GM12878 (cell line): Measurements from ENCODE around the gene INO80C. TPM values are rescaled to one million over a fixed set of nuclear protein-coding genes. Genes with fewer than 3 reads are reported as not detected.

ENCODE experiments used
- ATAC-seq: fragments of 200-7000 bp; cut with Tn5 transposase; 3 replicates; pipeline ENCODE4 v1.9.1; 2020; ENCODE audit warnings: mild to moderate bottlenecking, moderate library complexity
- BruUV-seq: library from RNA; stranded (reverse); fragments of 400-500 nt; replicated peaks from 2 replicates; lab custom pipeline; 2021; lab: Mats Ljungman, UMichigan
- CTCF ChIA-PET: fragments of 300-600 bp; sonication (Branson Sonifier 250); formaldehyde crosslinking; extraction: SDS; loops from one replicate; lab custom pipeline; 2021; ENCODE audit warnings: inconsistent platforms; lab: Yijun Ruan, JAX
- POLR2A ChIA-PET: fragments of 350-600 bp; formaldehyde crosslinking; extraction: SDS; loops from one replicate; lab custom pipeline; 2021; ENCODE audit warnings: inconsistent platforms; lab: Charles Lee
- RAD21 ChIA-PET: fragments of 300-600 bp; sonication (Branson Sonifier 250); formaldehyde crosslinking; loops from one replicate; lab custom pipeline; 2023; ENCODE audit warnings: antibody characterized with exemption; ENCODE audit not compliant: unreplicated experiment; lab: Charles Lee
- SMC1A ChIA-PET: fragments of 300-600 bp; sonication (Branson Sonifier 250); formaldehyde crosslinking; loops from one replicate; lab custom pipeline; 2023; ENCODE audit not compliant: unreplicated experiment, uncharacterized antibody; lab: Charles Lee
- DNase-seq: peaks from one replicate; pipeline ENCODE4 v3.0.0-alpha.2; 2011; ENCODE audit warnings: low read depth, low spot score
- FAIRE-seq: peaks from 3 replicates; lab custom pipeline; 2011; peaks lifted over from hg19 to GRCh38; lab: Jason Lieb, UNC
- H2AFZ ChIP-seq: 2 replicates; pipeline ENCODE4 v1.6.0; 2011; ENCODE audit warnings: low read depth, low read length, control low read depth; ENCODE audit not compliant: control insufficient read depth
- H3K27ac ChIP-seq: 2 replicates; pipeline ENCODE4 v1.5.1; 2011; ENCODE audit warnings: control low read depth; ENCODE audit not compliant: control insufficient read depth, insufficient read depth
- H3K27me3 ChIP-seq, 2 experiments: replicated peaks in 1 of 2; 2 replicates each; pipeline versions ENCODE4 v1.6.0 to v1.6.1; 2011; ENCODE audit warnings: low read length in 1 of 2; ENCODE audit not compliant: control insufficient read depth in 2 of 2, insufficient read depth in 2 of 2
- H3K36me3 ChIP-seq, 2 experiments: 2 replicates each; pipeline ENCODE4 v1.5.1; 2011; ENCODE audit warnings: low read length in 1 of 2; ENCODE audit not compliant: control insufficient read depth in 2 of 2, insufficient read depth in 2 of 2
- H3K4me1 ChIP-seq: 2 replicates; pipeline ENCODE4 v1.6.1; 2011; ENCODE audit warnings: mild to moderate bottlenecking, low read length, moderate library complexity, mixed read lengths; ENCODE audit not compliant: control insufficient read depth, insufficient read depth
- H3K4me2 ChIP-seq: 2 replicates; pipeline ENCODE4 v1.6.0; 2011; ENCODE audit warnings: control low read depth; ENCODE audit not compliant: control insufficient read depth, insufficient read depth
- H3K4me3 ChIP-seq: fragments of 200-600 bp; sonication (generic); 2 replicates; pipeline ENCODE4 v1.5.1; 2016
- H3K79me2 ChIP-seq: 2 replicates; pipeline ENCODE4 v1.6.0; 2011; ENCODE audit warnings: low read length; ENCODE audit not compliant: control insufficient read depth, insufficient read depth
- H3K9ac ChIP-seq: 2 replicates; pipeline ENCODE4 v1.8.0; 2011; ENCODE audit warnings: low read length, control low read depth, mixed read lengths; ENCODE audit not compliant: control insufficient read depth, insufficient read depth
- H3K9me3 ChIP-seq: replicated peaks from 3 replicates; pipeline ENCODE4 v1.5.1; 2011; ENCODE audit warnings: mild to moderate bottlenecking, low read length; ENCODE audit not compliant: control insufficient read depth, insufficient read depth
- H4K20me1 ChIP-seq: 2 replicates; pipeline ENCODE4 v1.6.0; 2011; ENCODE audit not compliant: control insufficient read depth, insufficient read depth
- BRCA1 ChIP-seq: IDR thresholded peaks from 2 replicates; pipeline ENCODE4 v1.6.1; 2011; ENCODE audit warnings: low read depth, low read length, improper control_type of control experiment
- CREB1 ChIP-seq: IDR thresholded peaks from 2 replicates; pipeline ENCODE4 v1.6.1; 2012; ENCODE audit warnings: low read depth, mild to moderate bottlenecking, inconsistent platforms
- ESRRA ChIP-seq: IDR thresholded peaks from 2 replicates; pipeline ENCODE4 v1.6.1; 2012; ENCODE audit warnings: mild to moderate bottlenecking, low read length, improper control_type of control experiment
- FOXM1 ChIP-seq: IDR thresholded peaks from 2 replicates; pipeline ENCODE4 v1.6.1; 2012; ENCODE audit warnings: low read depth, mild to moderate bottlenecking, inconsistent platforms, low read length, moderate library complexity
- GABPA ChIP-seq: IDR thresholded peaks from 2 replicates; pipeline ENCODE4 v1.6.1; 2014; ENCODE audit warnings: antibody characterized with exemption, low read depth, mild to moderate bottlenecking, inconsistent platforms
- IRF5 ChIP-seq: fragments of 450-650 bp; IDR thresholded peaks from 2 replicates; pipeline ENCODE4 v1.6.1; 2017; ENCODE audit warnings: borderline replicate concordance
- MYB ChIP-seq: fragments of 150-350 bp; IDR thresholded peaks from 2 replicates; pipeline ENCODE4 v1.6.1; 2014; ENCODE audit warnings: mild to moderate bottlenecking, low read depth, low read length, borderline replicate concordance
- NBN ChIP-seq: fragments of 450-650 bp; IDR thresholded peaks from 2 replicates; pipeline ENCODE4 v1.6.1; 2016
- PBX3 ChIP-seq: IDR thresholded peaks from 2 replicates; pipeline ENCODE4 v1.6.1; 2011; ENCODE audit warnings: mild to moderate bottlenecking, low read depth, low read length, moderate library complexity; ENCODE audit not compliant: insufficient replicate concordance
- PML ChIP-seq: IDR thresholded peaks from 2 replicates; pipeline ENCODE4 v1.6.1; 2012; ENCODE audit warnings: low read length, inconsistent platforms
- SMAD5 ChIP-seq: IDR thresholded peaks from 2 replicates; pipeline ENCODE4 v1.6.1; 2016; ENCODE audit warnings: antibody characterized with exemption, low read depth
- SMARCA5 ChIP-seq: fragments of 450-650 bp; IDR thresholded peaks from 2 replicates; pipeline ENCODE4 v1.6.1; 2017; ENCODE audit warnings: mild to moderate bottlenecking
- SMC3 ChIP-seq: IDR thresholded peaks from 2 replicates; pipeline ENCODE4 v1.6.1; 2011; ENCODE audit warnings: low read length, improper control_type of control experiment, borderline replicate concordance
- SRF ChIP-seq, 2 experiments: IDR thresholded peaks; 2 replicates each; pipeline ENCODE4 v1.6.1; 2011; ENCODE audit warnings: low read depth in 2 of 2, low read length in 2 of 2, mild to moderate bottlenecking in 1 of 2, moderate library complexity in 1 of 2
- STAT1 ChIP-seq: fragments of 450-650 bp; conservative IDR thresholded peaks from 2 replicates; pipeline ENCODE4 v1.6.1; 2014; ENCODE audit warnings: antibody characterized with exemption, mild to moderate bottlenecking
- SUZ12 ChIP-seq: fragments of 200-600 bp; sonication (generic); IDR thresholded peaks from one replicate; pipeline ENCODE4 v1.6.1; 2018; ENCODE audit warnings: antibody characterized with exemption, mild to moderate bottlenecking; ENCODE audit not compliant: unreplicated experiment
- TBL1XR1 ChIP-seq: IDR thresholded peaks from 2 replicates; pipeline ENCODE4 v1.6.1; 2012; ENCODE audit warnings: low read depth, low read length, improper control_type of control experiment
- WRNIP1 ChIP-seq: IDR thresholded peaks from 2 replicates; pipeline ENCODE4 v1.6.1; 2011; ENCODE audit warnings: low read depth, low read length, improper control_type of control experiment, borderline replicate concordance
- ZNF24 ChIP-seq: fragments of 450-650 bp; IDR thresholded peaks from 2 replicates; pipeline ENCODE4 v1.6.1; 2017; ENCODE audit warnings: antibody characterized with exemption, mild to moderate bottlenecking
- ZNF592 ChIP-seq: fragments of 450-650 bp; IDR thresholded peaks from 2 replicates; pipeline ENCODE4 v1.6.1; 2017; ENCODE audit warnings: mild to moderate bottlenecking, moderate library complexity
- WGBS: methylation state at CpG from one replicate; pipeline ENCODE4 v1.1.6; 2016; ENCODE audit warnings: low lambda C conversion rate; ENCODE audit not compliant: insufficient replicate concordance, insufficient coverage; ENCODE audit errors: missing lambda C conversion rate; 5-methylcytosine and 5-hydroxymethylcytosine counted together
- in situ Hi-C: fragments of 300-500 bp; cut with MboI; formaldehyde crosslinking; loops from 9 replicates; pipeline ENCODE4 v1.14.3; 2018; ENCODE audit warnings: mixed read lengths
- intact Hi-C: fragments of 100-400 bp; cut with micrococcal nuclease; formaldehyde crosslinking; loops from one replicate; pipeline ENCODE4 v1.14.2; 2022; ENCODE audit not compliant: unreplicated experiment
- polyA plus RNA-seq, 11 experiments: library from polyadenylated mRNA; depleted of rRNA in 4 of 11; unstranded in 6 of 11; stranded (reverse) in 5 of 11; fragments of >200 nt; fragmentation: Nextera tagmentation in 4 of 11; fragmentation: Illumina TruSeq in 1 of 11; extraction: Ambion mirVana in 4 of 11; extraction: Trizol in 1 of 11; gene quantifications; 1 replicate in 1 of 11; 2 replicates in 10 of 11; pipeline versions ENCODE4 v1.2.1 to v1.2.3, GENCODE V29; 2011 to 2016; ENCODE audit warnings: inconsistent platforms in 2 of 11, missing spikeins in 2 of 11, low read depth in 1 of 11
- total RNA-seq, 4 experiments: library from RNA; depleted of rRNA in 3 of 4; stranded (reverse); fragments of >200 nt in 3 of 4; fragmentation: Illumina TruSeq in 1 of 4; extraction: Trizol in 1 of 4; gene quantifications; 2 replicates each; pipeline versions ENCODE4 v1.2.1 to v1.2.3, GENCODE V29; 2013 to 2021

Gene INO80C
- total and polyA plus RNA-seq, 10 of the 15 experiments (the other 5 are each of a cell fraction or from before 2014, with no cell fraction given), result 9.9 to 43.2 (median 30.1) TPM

DNA sequence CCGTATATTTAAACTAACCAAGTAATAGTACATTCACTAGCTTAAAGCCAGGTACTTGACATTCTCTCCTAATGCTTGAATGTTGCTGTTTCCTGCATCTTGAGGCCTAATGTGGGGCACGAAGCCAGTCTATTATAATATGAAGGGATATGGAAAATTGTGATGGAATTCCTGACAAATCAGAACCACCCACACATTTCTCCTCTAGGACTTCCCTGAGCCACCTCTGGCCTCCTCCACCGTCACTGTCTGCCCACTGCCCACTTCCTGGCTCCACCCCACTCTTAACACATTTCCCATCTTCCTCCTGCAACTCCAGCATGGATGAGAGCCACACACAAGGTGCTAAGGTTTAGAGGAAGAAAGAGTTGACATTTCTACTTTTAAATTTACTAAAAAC lies 19.0 kb upstream of the INO80C start (continued):
- TF ChIP-seq ZNF592 (no peak), CREB1 (no peak), SMAD5 (no peak)

GRCh38 chr18:35516351-35516750 lies 18.6 kb upstream of the INO80C start:
- CTCF ChIA-PET, result interaction anchor here (0.7 kb wide), 2 partner anchors 10 to 77 kb away, joined by 3 read pairs; no protein-coding TSS in a partner anchor
- FAIRE-seq, result no peak
- Histone ChIP-seq H2AFZ (no peak overlapping the region), H4K20me1 (no peaks in the 10 kb centered on the region), H3K4me3 (no peak overlapping the region), H3K4me2 (no peak overlapping the region), H3K4me1 (peaks cover 5% of the 10 kb centered on the region), H3K27me3 (no peaks in the 10 kb centered on the region), H3K9me3 (no peaks in the 10 kb centered on the region), H3K27ac (no peak overlapping the region), H3K79me2 (no peaks in the 10 kb centered on the region), H3K36me3 (no peaks in the 10 kb centered on the region), H3K9ac (no peak overlapping the region)
- BruUV-seq, result no TSS peak
- no peak for DNase-seq
- SMC1A ChIA-PET, result interaction anchor here (1.0 to 1.9 kb wide), 2 partner anchors 9 to 17 kb away, joined by 3 to 6 read pairs; no protein-coding TSS in a partner anchor
- POLR2A ChIA-PET, result no interaction called here
- WGBS, result 24% methylated on average over 3 of the region's 3 CpGs
- RAD21 ChIA-PET, result no interaction called here
- ATAC-seq, result no peak
- in situ Hi-C loops, result no loop called here
- intact Hi-C loops, result no loop called here
- TF ChIP-seq MYB (no peak), GABPA (no peak), PML (no peak), ZNF24 (no peak), SRF (IDR thresholded peaks at IDR 0.05; ENCODE audit: low read depth in 2 of 2, low read length in 2 of 2) (no peak), STAT1 (no peak), PBX3 (no peak), WRNIP1 (no peak), NBN (no peak), BRCA1 (no peak), SUZ12 (no peak), FOXM1 (no peak), SMC3 (no peak), TBL1XR1 (no peak), ESRRA (no peak), SMARCA5 (no peak), IRF5 (no peak)
